ENCODE data around the gene OSBPL9. TPM values are rescaled to one million over a fixed set of nuclear protein-coding genes. Genes with fewer than 3 reads are reported as not detected.

Gene OSBPL9
- total RNA-seq, 1 donor from 2014 or later, result 49.3 TPM

DNA sequence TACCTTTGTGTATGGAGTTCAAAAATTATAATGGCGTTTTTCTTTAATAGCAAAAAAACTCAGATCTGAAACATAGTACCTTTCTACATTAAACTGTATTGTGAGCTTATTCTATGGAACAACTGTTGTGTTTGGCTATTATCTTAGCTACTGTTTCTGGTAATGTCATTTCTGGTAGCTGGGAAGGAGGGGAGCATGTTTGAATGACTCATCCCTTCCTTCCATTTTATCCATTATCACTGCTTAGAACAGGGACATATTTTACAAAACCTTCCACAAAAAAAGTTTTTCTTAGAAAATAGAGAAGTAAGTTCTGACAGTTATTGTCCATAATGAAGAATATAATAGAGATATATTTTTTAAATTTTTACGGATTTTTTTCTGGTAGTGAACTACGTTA is 133.3 kb downstream of the OSBPL9 start:
- Mint-ChIP-seq H3K4me1 (ENCODE audit: low read depth) (peaks cover 3% of the 10 kb centered on the region), H3K4me3 (ENCODE audit: low read depth) (no peak overlapping the region), H3K27ac (no peak overlapping the region), H3K9me3 (peaks cover 4% of the 10 kb centered on the region), H3K27me3 (ENCODE audit: low read depth) (no peaks in the 10 kb centered on the region), H3K36me3 (ENCODE audit: low read depth) (peaks cover 24% of the 10 kb centered on the region)
- DNase-seq (ENCODE audit: low spot score), result no peak
- intact Hi-C loops (cut with micrococcal nuclease), result no loop called here

DNA sequence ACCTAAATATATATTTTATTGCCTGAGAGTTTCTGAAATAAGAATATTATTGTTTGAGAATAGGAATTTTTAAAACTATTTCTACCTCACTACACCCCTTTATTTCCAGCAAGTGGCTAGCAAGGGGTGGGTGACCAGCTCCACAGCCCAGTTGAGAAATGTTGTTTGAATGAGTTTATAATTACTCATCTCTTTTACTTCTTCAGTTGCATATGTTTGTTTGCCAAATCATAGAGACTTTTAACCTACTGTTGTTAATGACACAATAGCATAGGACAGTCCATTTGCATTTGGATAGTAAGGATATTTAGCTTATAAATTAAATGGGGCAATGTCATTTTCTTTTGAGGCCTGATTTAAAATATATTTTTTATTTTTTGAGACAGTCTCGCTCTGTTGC is 133.8 kb downstream of the OSBPL9 start:
- H3K27ac Mint-ChIP-seq, result no peak overlapping the region
- H3K9me3 Mint-ChIP-seq, result peaks cover 4% of the 10 kb centered on the region
- peaks cover 6% of the 10 kb centered on the region for H3K4me1 Mint-ChIP-seq (ENCODE audit: low read depth)
- intact Hi-C loops (cut with micrococcal nuclease), result no loop called here
- H3K27me3 Mint-ChIP-seq (ENCODE audit: low read depth), result no peaks in the 10 kb centered on the region
- H3K4me3 Mint-ChIP-seq (ENCODE audit: low read depth), result no peak overlapping the region
- H3K36me3 Mint-ChIP-seq (ENCODE audit: low read depth), result peaks cover 28% of the 10 kb centered on the region
- no peak for DNase-seq (ENCODE audit: low spot score)

DNA sequence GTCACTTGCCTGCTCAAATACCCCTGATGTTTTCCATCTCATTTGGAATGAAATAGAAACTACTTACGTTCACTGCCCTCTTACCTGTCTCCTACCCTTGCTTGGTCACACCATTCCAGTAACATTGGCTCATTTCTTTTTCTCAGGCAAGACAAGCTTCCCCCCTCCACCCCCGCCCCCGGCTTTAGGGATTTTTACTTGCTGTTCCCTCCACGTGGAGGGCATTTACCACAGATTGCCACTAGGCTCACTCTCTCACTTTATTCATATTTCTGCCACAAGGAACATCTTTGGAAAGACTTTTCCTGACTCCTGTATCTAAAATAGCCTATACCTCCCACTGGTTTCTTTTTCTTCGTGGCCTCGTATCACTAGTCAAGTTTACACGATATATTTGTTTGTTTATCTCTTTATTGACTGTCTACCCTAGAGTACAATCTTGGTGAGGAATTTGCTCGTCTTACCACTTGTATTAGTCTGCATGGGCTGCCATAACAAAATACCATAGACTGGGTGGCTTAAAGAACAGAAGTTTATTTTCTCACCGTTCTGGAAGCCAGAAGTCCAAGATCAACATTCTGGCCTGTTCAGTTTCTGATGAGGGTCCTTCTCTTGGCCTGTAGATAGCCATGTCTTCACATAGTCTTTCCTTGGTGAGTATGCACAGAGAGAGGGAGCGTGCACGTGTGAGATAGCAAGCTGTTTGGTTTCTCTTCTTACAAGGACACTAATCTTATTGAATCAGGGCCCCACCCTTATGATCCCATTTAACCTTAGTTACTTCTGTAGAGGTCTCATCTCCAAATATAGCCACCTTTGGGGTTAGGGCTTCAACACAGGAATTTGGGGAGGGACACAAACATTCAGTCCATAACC is 135.4 kb downstream of the OSBPL9 start:
- peaks cover 31% of the 10 kb centered on the region for H3K36me3 Mint-ChIP-seq (ENCODE audit: low read depth)
- H3K27me3 Mint-ChIP-seq (ENCODE audit: low read depth), result no peaks in the 10 kb centered on the region
- no peak for DNase-seq (ENCODE audit: low spot score)
- H3K27ac Mint-ChIP-seq, result no peak overlapping the region
- H3K4me3 Mint-ChIP-seq (ENCODE audit: low read depth), result no peak overlapping the region
- peaks cover 8% of the 10 kb centered on the region for H3K4me1 Mint-ChIP-seq (ENCODE audit: low read depth)
- intact Hi-C loops (cut with micrococcal nuclease), result no loop called here
- peaks cover 4% of the 10 kb centered on the region for H3K9me3 Mint-ChIP-seq

DNA sequence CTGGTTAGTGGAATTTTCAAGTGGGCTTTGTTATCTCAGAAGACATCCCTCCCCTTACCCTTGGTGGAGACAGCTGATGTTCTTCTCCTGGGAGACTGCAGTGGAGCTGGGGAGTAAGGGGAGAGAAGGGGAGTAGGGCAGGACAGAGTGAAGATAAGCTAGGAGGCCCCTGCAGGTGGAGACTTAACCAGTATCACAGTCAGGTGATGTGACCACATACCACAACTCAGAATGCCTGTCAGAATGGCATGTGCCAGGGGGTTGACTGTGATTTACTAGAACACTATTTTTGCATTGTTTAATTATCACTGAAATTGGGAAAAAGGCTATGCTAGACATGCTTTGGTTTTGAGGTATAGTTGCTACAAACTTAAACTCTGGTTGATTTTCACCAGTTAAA is 137.1 kb downstream of the OSBPL9 start:
- H3K4me3 Mint-ChIP-seq (ENCODE audit: low read depth), result no peak overlapping the region
- H3K4me1 Mint-ChIP-seq (ENCODE audit: low read depth), result peaks cover 8% of the 10 kb centered on the region
- no peak for DNase-seq (ENCODE audit: low spot score)
- intact Hi-C loops (cut with micrococcal nuclease), result no loop called here
- H3K27me3 Mint-ChIP-seq (ENCODE audit: low read depth), result no peaks in the 10 kb centered on the region
- no peak overlapping the region for H3K27ac Mint-ChIP-seq
- H3K36me3 Mint-ChIP-seq (ENCODE audit: low read depth), result peaks cover 31% of the 10 kb centered on the region
- peaks cover 4% of the 10 kb centered on the region for H3K9me3 Mint-ChIP-seq

DNA sequence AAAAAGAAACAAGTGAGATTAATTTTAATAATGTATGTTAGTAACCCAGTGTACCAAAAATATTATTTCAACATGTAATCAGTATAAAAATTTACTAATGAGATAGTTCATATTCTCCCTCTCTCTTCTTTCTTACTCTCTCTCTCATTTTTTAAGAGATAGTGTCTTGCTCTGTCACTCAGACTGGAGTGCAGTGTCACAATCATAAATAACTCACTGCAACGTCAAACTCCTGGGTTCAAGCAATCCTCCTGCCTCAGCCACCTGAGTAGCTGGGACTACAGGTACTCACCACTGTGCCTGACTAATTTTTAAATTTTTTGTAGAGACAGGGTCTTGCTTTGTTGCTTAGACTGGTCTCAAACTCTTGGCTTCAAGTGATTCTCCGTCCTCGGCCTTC is 137.8 kb downstream of the OSBPL9 start:
- DNase-seq (ENCODE audit: low spot score), result no peak
- Mint-ChIP-seq H3K4me3 (ENCODE audit: low read depth) (no peak overlapping the region), H3K4me1 (ENCODE audit: low read depth) (peaks cover 8% of the 10 kb centered on the region), H3K27me3 (ENCODE audit: low read depth) (no peaks in the 10 kb centered on the region), H3K9me3 (peaks cover 4% of the 10 kb centered on the region), H3K36me3 (ENCODE audit: low read depth) (peaks cover 32% of the 10 kb centered on the region), H3K27ac (no peak overlapping the region)
- intact Hi-C loops (cut with micrococcal nuclease), result no loop called here

DNA sequence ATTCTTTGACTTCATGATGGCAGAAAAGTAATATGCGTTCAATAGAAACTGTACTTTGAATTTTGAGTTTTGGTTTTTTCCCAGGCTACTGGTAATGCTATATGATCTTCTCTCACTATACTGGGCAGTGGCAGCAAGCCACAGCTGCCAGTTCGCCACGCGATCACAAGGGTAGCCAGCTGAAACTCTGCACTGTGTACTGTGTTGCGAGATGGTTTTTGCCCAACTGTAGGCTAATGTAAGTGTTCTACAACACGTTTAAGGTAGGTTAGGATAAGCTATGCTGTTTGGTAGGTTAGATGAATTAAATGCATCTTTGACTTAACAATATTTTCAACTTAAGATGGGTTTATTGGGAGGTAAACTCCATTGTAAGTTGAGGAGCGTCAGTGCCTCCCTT is 138.5 kb downstream of the OSBPL9 start:
- intact Hi-C loops (cut with micrococcal nuclease), result no loop called here
- no peaks in the 10 kb centered on the region for H3K27me3 Mint-ChIP-seq (ENCODE audit: low read depth)
- peaks cover 4% of the 10 kb centered on the region for H3K9me3 Mint-ChIP-seq

DNA sequence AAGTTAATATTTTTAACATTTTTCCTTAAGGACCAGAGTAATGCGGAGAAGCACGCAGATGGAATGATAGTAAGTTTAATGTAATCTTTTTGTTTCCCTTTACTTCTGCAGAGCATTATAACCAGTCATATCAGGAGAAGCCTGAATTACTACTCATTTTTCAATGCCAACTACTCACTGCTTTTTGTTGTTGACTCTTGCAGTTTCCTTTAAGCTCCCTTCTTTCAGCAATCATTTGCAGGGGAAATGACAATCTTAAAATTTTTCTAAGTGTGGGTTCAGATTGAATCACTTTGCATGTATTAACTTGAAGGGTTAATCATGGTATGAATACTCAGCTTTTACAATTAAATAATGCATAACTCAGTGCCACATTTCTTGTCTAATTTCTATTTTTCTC is 139.4 kb downstream of the OSBPL9 start:
- intact Hi-C loops (cut with micrococcal nuclease), result no loop called here
- Mint-ChIP-seq H3K9me3 (peaks cover 4% of the 10 kb centered on the region), H3K36me3 (ENCODE audit: low read depth) (peaks cover 34% of the 10 kb centered on the region), H3K27me3 (ENCODE audit: low read depth) (no peaks in the 10 kb centered on the region), H3K27ac (no peak overlapping the region), H3K4me3 (ENCODE audit: low read depth) (no peak overlapping the region), H3K4me1 (ENCODE audit: low read depth) (peaks cover 15% of the 10 kb centered on the region)
- no peak for DNase-seq (ENCODE audit: low spot score)

More for the DNA sequence above, 138.5 kb downstream of the OSBPL9 start:
- DNase-seq (ENCODE audit: low spot score), result no peak
- Mint-ChIP-seq H3K27ac (no peak overlapping the region), H3K36me3 (ENCODE audit: low read depth) (peaks cover 34% of the 10 kb centered on the region), H3K4me3 (ENCODE audit: low read depth) (no peak overlapping the region), H3K4me1 (ENCODE audit: low read depth) (peaks cover 13% of the 10 kb centered on the region)

DNA sequence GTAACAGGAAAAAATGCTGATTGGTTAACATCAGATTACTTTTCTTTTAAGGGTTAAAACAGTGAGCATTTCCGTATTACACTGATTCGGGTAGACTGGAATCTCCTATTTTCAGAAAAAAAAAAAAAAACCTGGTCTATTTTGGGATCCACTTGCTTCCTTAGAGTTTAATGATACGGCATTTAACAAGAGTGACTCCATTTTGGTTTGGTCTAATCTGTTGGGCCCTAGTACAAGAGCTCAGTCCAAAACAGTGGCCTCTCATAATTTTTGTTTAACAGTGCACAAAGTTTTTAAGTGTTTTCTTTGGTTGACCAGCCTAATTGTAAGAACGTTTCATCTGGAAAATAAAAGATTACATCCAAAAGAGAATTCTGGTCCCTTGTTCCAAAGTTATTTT is 141.4 kb downstream of the OSBPL9 start:
- Mint-ChIP-seq H3K9me3 (no peaks in the 10 kb centered on the region), H3K36me3 (ENCODE audit: low read depth) (peaks cover 30% of the 10 kb centered on the region), H3K4me3 (ENCODE audit: low read depth) (no peak overlapping the region), H3K27ac (no peak overlapping the region), H3K4me1 (ENCODE audit: low read depth) (peaks cover 15% of the 10 kb centered on the region), H3K27me3 (ENCODE audit: low read depth) (no peaks in the 10 kb centered on the region)
- DNase-seq (ENCODE audit: low spot score), result no peak
- intact Hi-C loops (cut with micrococcal nuclease), result no loop called here

DNA sequence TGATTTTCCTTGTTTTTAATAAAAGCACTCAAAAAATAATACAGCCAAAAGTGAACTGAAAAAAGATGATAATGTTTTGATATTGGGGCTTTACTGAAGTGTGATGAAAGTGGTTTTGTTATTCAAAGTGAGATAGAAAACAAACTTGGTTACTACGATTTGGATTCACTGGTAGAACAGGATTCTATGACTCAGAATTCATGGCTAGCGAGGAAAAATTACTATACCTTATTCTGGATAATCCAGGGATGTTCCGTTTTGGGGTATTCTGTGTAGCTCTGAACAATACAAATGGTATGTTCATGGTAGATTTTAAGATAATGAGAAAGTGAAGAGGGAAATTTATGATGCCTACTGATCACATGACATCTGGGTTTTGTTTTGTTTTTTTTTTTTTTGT is 144.0 kb downstream of the OSBPL9 start:
- H3K4me3 Mint-ChIP-seq (ENCODE audit: low read depth), result no peak overlapping the region
- no peak for DNase-seq (ENCODE audit: low spot score)
- intact Hi-C loops (cut with micrococcal nuclease), result no loop called here
- peaks cover 8% of the 10 kb centered on the region for H3K4me1 Mint-ChIP-seq (ENCODE audit: low read depth)
- no peak overlapping the region for H3K27ac Mint-ChIP-seq
- peaks cover 20% of the 10 kb centered on the region for H3K36me3 Mint-ChIP-seq (ENCODE audit: low read depth)
- no peaks in the 10 kb centered on the region for H3K9me3 Mint-ChIP-seq
- H3K27me3 Mint-ChIP-seq (ENCODE audit: low read depth), result no peaks in the 10 kb centered on the region

DNA sequence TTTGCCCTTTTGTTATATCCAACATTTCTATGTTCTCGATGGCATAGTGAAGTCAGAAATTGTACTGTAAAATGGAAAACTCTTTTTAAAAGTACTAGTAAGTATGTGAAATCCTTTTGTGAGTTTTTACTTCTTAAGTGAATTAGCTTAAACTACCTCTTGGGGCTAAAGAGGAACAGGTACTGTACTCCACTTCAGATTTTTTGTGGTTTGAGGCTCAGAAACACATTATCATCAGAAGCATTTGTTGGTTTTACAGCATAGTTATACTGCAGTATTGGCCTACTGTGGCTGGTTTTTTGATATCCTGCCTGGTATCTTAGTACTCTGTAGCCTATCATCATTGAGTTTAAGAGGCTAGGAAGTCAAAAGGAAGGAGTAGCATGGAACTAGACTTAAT is 144.5 kb downstream of the OSBPL9 start:
- Mint-ChIP-seq H3K27me3 (ENCODE audit: low read depth) (no peaks in the 10 kb centered on the region), H3K4me1 (ENCODE audit: low read depth) (peaks cover 7% of the 10 kb centered on the region), H3K9me3 (no peaks in the 10 kb centered on the region), H3K4me3 (ENCODE audit: low read depth) (no peak overlapping the region), H3K27ac (no peak overlapping the region), H3K36me3 (ENCODE audit: low read depth) (peaks cover 23% of the 10 kb centered on the region)
- intact Hi-C loops (cut with micrococcal nuclease), result no loop called here
- DNase-seq (ENCODE audit: low spot score), result no peak

DNA sequence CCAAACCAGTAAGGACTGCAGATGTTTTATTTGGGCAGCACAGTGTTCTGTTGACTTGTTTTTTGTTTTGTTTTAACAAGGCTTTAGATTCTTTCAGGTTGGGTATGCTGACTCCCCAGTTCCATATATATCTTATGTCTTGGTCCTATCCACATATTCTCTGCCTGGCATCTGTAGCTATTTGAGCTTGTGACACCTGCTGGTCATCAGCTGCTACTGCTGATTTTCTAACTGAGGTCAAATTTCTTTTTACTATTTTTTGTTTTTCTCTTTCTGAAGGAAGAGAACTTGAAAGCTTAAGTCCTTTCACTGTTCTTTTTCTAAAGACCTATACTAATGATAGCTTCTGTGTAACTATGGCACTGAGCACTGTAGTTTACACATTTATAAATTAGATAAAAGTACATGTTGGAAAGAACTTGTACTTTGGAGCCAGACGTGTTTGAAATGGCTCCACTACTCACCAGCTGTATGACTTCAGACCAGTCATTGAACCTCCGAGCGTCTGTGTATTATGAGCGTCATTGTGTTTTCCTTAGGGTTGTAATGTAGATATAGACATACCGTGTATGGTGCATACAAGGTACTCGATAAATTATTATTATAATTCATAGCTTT is 152.2 kb downstream of the OSBPL9 start:
- Mint-ChIP-seq H3K27ac (no peak overlapping the region), H3K4me1 (ENCODE audit: low read depth) (peaks cover 6% of the 10 kb centered on the region), H3K27me3 (ENCODE audit: low read depth) (no peaks in the 10 kb centered on the region), H3K9me3 (no peaks in the 10 kb centered on the region), H3K4me3 (ENCODE audit: low read depth) (no peak overlapping the region), H3K36me3 (ENCODE audit: low read depth) (peaks cover 52% of the 10 kb centered on the region)
- no peak for DNase-seq (ENCODE audit: low spot score)
- intact Hi-C loops (cut with micrococcal nuclease), result loop anchor here (5.0 kb wide), 1 partner anchor 142 kb away; no protein-coding TSS in a partner anchor

DNA sequence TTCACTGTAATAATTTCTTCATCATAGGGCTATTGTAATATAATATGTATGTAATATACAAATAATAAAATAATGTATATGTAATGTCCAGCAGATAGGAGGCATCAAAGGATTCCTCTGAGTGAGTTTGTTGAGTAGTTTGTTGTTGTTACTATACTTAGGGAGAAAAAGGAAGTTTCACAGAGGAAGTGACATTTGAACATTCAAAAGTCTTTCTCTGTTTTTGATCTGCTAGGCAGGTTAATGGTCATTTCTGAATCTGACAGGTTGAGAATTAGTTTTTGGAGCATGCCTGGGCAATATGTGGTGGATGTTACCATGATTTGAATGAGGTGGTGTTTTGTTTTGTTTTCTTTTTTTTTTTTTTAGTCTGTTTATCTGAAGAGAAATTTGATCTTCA is 159.5 kb downstream of the OSBPL9 start:
- Mint-ChIP-seq H3K36me3 (ENCODE audit: low read depth) (peaks cover 58% of the 10 kb centered on the region), H3K4me3 (ENCODE audit: low read depth) (no peak overlapping the region), H3K27me3 (ENCODE audit: low read depth) (no peaks in the 10 kb centered on the region), H3K27ac (no peak overlapping the region), H3K4me1 (ENCODE audit: low read depth) (peaks cover 12% of the 10 kb centered on the region), H3K9me3 (no peaks in the 10 kb centered on the region)
- DNase-seq (ENCODE audit: low spot score), result no peak
- intact Hi-C loops (cut with micrococcal nuclease), result no loop called here

DNA sequence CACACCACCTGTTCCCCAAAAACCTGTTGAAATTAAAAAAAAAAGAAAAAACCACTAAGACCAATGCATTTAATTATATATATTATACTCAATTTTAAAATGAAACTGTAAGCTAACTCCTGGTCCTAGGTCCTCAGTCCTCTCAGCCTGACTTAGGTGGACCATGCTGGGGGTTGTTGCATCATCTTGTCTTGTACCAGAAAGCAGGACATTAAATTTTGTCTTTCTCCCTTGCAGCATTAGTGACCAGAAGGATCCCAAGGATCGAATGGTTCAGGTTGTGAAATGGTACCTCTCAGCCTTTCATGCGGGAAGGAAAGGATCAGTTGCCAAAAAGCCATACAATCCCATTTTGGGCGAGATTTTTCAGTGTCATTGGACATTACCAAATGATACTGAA is 164.0 kb downstream of the OSBPL9 start:
- Mint-ChIP-seq H3K9me3 (no peaks in the 10 kb centered on the region), H3K4me3 (ENCODE audit: low read depth) (no peak overlapping the region), H3K36me3 (ENCODE audit: low read depth) (peaks cover 56% of the 10 kb centered on the region), H3K4me1 (ENCODE audit: low read depth) (peaks cover 6% of the 10 kb centered on the region), H3K27me3 (ENCODE audit: low read depth) (no peaks in the 10 kb centered on the region), H3K27ac (no peak overlapping the region)
- DNase-seq (ENCODE audit: low spot score), result no peak
- intact Hi-C loops (cut with micrococcal nuclease), result no loop called here

Measured in activated T-helper 2 cell treated with anti-CD3 and anti-CD28 coated beads, Interferon-gamma antibody, Interleukin-2, Interleukin-4, amounts not matched to agents 10 μg/mL and 5 μg/mL and 100 μg/mL, durations not matched to agents 14 hours and 24 hours and 36 hours (primary cell).